22Rv1 (cell line): ENCODE measurements around the gene TFAP2A.

Experiments
- H3K27ac ChIP-seq: fragments of 450-650 bp; 2 replicates; pipeline ENCODE4 v1.5.1; 2017
- CTCF ChIP-seq: fragments of 450-650 bp; IDR thresholded peaks from 2 replicates; pipeline ENCODE4 v1.5.1; 2017; ENCODE audit warnings: mild to moderate bottlenecking
- ZFX ChIP-seq: fragments of 450-650 bp; IDR thresholded peaks from 2 replicates; pipeline ENCODE4 v1.6.1; 2017; ENCODE audit warnings: antibody characterized with exemption, borderline replicate concordance

Gene TFAP2A

GRCh38 chr6:10361428-10361827 is 53.4 kb downstream of the TFAP2A start:
- H3K27ac ChIP-seq = no peak overlapping the region
- TF ChIP-seq CTCF (no peak), ZFX (no peak)

GRCh38 chr6:10359581-10359980 is 55.3 kb downstream of the TFAP2A start:
- no peak overlapping the region for H3K27ac ChIP-seq
- TF ChIP-seq ZFX = no peak
- no peak for TF ChIP-seq CTCF

GRCh38 chr6:10355115-10355702 is 59.7 kb downstream of the TFAP2A start:
- no peak overlapping the region for H3K27ac ChIP-seq

GRCh38 chr6:10351791-10352190 is 63.1 kb downstream of the TFAP2A start:
- H3K27ac ChIP-seq = no peak overlapping the region
- TF ChIP-seq CTCF (no peak), ZFX (no peak)

More at GRCh38 chr6:10355115-10355702, 59.7 kb downstream of the TFAP2A start:
- TF ChIP-seq CTCF = no peak

- no peak overlapping the region for H3K27ac ChIP-seq
- TF ChIP-seq CTCF (no peak), ZFX (no peak)
Observed at GRCh38 chr6:10350720-10351119, 64.2 kb downstream of the TFAP2A start.

GRCh38 chr6:10347561-10348327 is 67.1 kb downstream of the TFAP2A start:
- TF ChIP-seq ZFX = no peak

More at GRCh38 chr6:10347561-10348327, 67.1 kb downstream of the TFAP2A start:
- H3K27ac ChIP-seq = no peak overlapping the region
